ENCODE results near the gene MPND. TPM values are rescaled to one million over a fixed set of nuclear protein-coding genes. Genes with fewer than 3 reads are reported as not detected.

Gene MPND
- total and polyA plus RNA-seq, 2 of the 13 experiments (the other 11 are each of a cell fraction or from before 2014, with no cell fraction given) = 10.8 to 15.8 TPM

DNA sequence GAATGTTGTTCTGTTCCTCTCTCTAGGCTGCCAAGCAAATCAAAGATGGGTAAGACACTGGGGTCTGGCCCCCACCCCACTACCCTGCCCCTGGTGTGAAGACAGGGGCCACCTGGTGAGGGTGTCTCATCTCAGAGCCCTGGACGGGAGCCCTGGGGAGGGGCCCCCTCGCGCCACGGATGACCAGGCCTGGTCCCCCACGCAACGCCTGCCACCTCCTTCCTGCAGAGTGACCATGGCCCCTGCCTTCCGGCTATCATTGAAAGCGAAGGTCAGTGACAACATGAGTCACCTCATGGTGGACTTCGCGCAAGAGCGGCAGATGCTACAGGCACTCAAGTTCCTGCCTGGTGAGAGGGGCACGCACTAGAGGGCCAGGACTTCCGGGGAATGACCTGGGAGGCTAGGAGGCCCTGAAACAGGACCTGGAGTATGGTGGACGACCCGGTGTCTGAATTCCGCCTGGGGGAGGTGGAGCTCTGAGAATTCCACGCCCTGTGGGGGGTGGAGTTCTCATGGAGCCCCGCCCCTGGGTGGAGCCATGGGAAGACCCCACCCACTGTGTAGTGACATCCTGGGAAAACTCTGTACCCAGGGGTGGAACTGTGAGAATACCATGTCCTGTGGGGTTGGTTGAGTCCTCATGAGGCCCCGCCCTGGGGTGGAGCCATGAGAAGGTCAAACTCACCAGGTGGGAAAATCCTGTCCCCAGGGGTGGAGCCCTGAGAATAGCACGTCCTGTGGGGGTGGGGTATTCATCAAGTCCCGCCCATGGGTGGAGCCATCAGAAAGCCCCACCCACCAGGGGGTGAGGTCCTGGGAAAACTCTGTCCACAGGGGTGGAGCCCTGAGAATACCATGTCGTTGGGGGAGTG is 32.9 kb upstream of the MPND start (continued):
- TF ChIP-seq ZBTB42 (CRISPR knock-in tag; IDR thresholded peaks at IDR 0.05) (0 out of 2 replicates have a peak, but pooled peaks have one; percentile 37), NFIB (CRISPR knock-in tag; IDR thresholded peaks at IDR 0.05; ENCODE audit: borderline replicate concordance) (no peak), SP1 (IDR thresholded peaks at IDR 0.05) (peak; percentile 69), SP1 (CRISPR knock-in tag; IDR thresholded peaks at IDR 0.05) (peak; percentile 76), TARDBP (CRISPR knock-in tag; IDR thresholded peaks at IDR 0.05) (peak; percentile 84), ZFP1 (CRISPR knock-in tag; IDR thresholded peaks at IDR 0.05) (peak; percentile 85), ZNF781 (CRISPR knock-in tag; IDR thresholded peaks at IDR 0.05; ENCODE audit: borderline replicate concordance, not compliant biosample characterization) (no peak), CC2D1A (CRISPR knock-in tag; IDR thresholded peaks at IDR 0.05) (no peak), XRCC5 (optimal IDR thresholded peaks at IDR 0.05; ENCODE audit: low read length) (no peak), ZNF510 (CRISPR knock-in tag; IDR thresholded peaks at IDR 0.05; ENCODE audit: low read depth) (no peak), ZNF451 (CRISPR knock-in tag; IDR thresholded peaks at IDR 0.05) (peak; percentile 84; the same call in 1 of the 2 replicates), ZNF446 (CRISPR knock-in tag; IDR thresholded peaks at IDR 0.05) (no peak), SIN3A (IDR thresholded peaks at IDR 0.05; ENCODE audit: borderline replicate concordance, low read depth, low read length) (0 out of 2 replicates have a peak, but pooled peaks have one; percentile 47), NFE2 (CRISPR knock-in tag; IDR thresholded peaks at IDR 0.05) (no peak), THAP8 (CRISPR knock-in tag; IDR thresholded peaks at IDR 0.05; ENCODE audit: borderline replicate concordance) (no peak), SRSF4 (IDR thresholded peaks at IDR 0.05; ENCODE audit: low read depth, low read length, poor library complexity, severe bottlenecking) (no peak), NR0B2 (CRISPR knock-in tag; IDR thresholded peaks at IDR 0.05) (no peak; the same call in 1 of the 2 replicates), ZFP62 (CRISPR knock-in tag; IDR thresholded peaks at IDR 0.05) (no peak), ZNF773 (CRISPR knock-in tag; IDR thresholded peaks at IDR 0.05; ENCODE audit: borderline replicate concordance) (no peak), HMG20A (CRISPR knock-in tag; IDR thresholded peaks at IDR 0.05; ENCODE audit: borderline replicate concordance) (peak; percentile 74; the same call in 1 of the 2 replicates), ZFYVE20 (CRISPR knock-in tag; IDR thresholded peaks at IDR 0.05; ENCODE audit: borderline replicate concordance, low read depth) (no peak), MIER2 (CRISPR knock-in tag; IDR thresholded peaks at IDR 0.05) (peak; percentile 69), ZSCAN31 (CRISPR knock-in tag; IDR thresholded peaks at IDR 0.05; ENCODE audit: low read depth) (peak; percentile 42; the same call in 1 of the 2 replicates), NFIC (IDR thresholded peaks at IDR 0.05; ENCODE audit: low read length) (peak; percentile 21; the same call in 1 of the 2 replicates), ZFP36L2 (CRISPR knock-in tag; IDR thresholded peaks at IDR 0.05) (no peak), ZNF546 (CRISPR knock-in tag; conservative IDR thresholded peaks at IDR 0.05) (peak; percentile 85; the same call in 1 of the 2 replicates), ZNF83 (CRISPR knock-in tag; IDR thresholded peaks at IDR 0.05; ENCODE audit: borderline replicate concordance) (no peak), ZNF768 (CRISPR knock-in tag; IDR thresholded peaks at IDR 0.05) (no peak)
- TF ChIP-seq, protein P1, sequence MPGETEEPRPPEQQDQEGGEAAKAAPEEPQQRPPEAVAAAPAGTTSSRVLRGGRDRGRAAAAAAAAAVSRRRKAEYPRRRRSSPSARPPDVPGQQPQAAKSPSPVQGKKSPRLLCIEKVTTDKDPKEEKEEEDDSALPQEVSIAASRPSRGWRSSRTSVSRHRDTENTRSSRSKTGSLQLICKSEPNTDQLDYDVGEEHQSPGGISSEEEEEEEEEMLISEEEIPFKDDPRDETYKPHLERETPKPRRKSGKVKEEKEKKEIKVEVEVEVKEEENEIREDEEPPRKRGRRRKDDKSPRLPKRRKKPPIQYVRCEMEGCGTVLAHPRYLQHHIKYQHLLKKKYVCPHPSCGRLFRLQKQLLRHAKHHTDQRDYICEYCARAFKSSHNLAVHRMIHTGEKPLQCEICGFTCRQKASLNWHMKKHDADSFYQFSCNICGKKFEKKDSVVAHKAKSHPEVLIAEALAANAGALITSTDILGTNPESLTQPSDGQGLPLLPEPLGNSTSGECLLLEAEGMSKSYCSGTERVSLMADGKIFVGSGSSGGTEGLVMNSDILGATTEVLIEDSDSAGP (CRISPR knock-in tag; IDR thresholded peaks at IDR 0.05; ENCODE audit: borderline replicate concordance) = peak; percentile 68; the same call in 1 of the 2 replicates

All from HepG2 (cell line).